ENCODE results near the gene ABO. TPM values are rescaled to one million over a fixed set of nuclear protein-coding genes. Genes with fewer than 3 reads are reported as not detected.
"Not testable (repeated sequence)": the region's sequence is repeated elsewhere in the genome, so short reads cannot be mapped to it uniquely, and the experiment has no call there.

ABO gene
- total and polyA plus RNA-seq, 10 of the 15 experiments (the other 5 are each of a cell fraction or from before 2014, with no cell fraction given) = 0.10 TPM; not detected in 9

- SMC1A ChIA-PET (ENCODE audit: uncharacterized antibody, unreplicated experiment); H3K4me2 ChIP-seq (ENCODE audit: control insufficient read depth, insufficient read depth); FAIRE-seq; H3K36me3 ChIP-seq (ENCODE audit: control insufficient read depth in 2 of 2, insufficient read depth in 2 of 2, low read length in 1 of 2); H3K79me2 ChIP-seq (ENCODE audit: control insufficient read depth, insufficient read depth, low read length); in situ Hi-C loops (cut with MboI); H3K9ac ChIP-seq (ENCODE audit: control insufficient read depth, insufficient read depth, low read length); CTCF ChIA-PET; ATAC-seq; H3K9me3 ChIP-seq (replicated peaks; ENCODE audit: control insufficient read depth, insufficient read depth, low read length); H2AFZ ChIP-seq (ENCODE audit: control insufficient read depth, low read depth, low read length); DNase-seq (ENCODE audit: low read depth, low spot score); H4K20me1 ChIP-seq (ENCODE audit: control insufficient read depth, insufficient read depth); intact Hi-C loops (cut with micrococcal nuclease; ENCODE audit: unreplicated experiment); BruUV-seq (replicated peaks); RAD21 ChIA-PET (ENCODE audit: unreplicated experiment); H3K27me3 ChIP-seq (replicated peaks in 1 of 2; ENCODE audit: control insufficient read depth in 2 of 2, insufficient read depth in 2 of 2, low read length in 1 of 2); H3K27ac ChIP-seq (ENCODE audit: control insufficient read depth, insufficient read depth); H3K4me3 ChIP-seq; H3K4me1 ChIP-seq (ENCODE audit: control insufficient read depth, insufficient read depth, low read length): not testable (repeated sequence)
- POLR2A ChIA-PET = interaction anchor here (0.6 kb wide), 1 partner anchor 242 kb away, joined by 5 read pairs; the partner anchor contains the start of gene CACFD1
- 30% methylated on average over 12 of the region's 12 CpGs for WGBS (ENCODE audit: insufficient coverage, insufficient replicate concordance, low lambda C conversion rate, missing lambda C conversion rate)
Observed at GRCh38 chr9:133217333-133217988, 57.5 kb downstream of the ABO start.

GRCh38 chr9:133214276-133214675 lies 60.7 kb downstream of the ABO start:
- H3K4me2 ChIP-seq (ENCODE audit: control insufficient read depth, insufficient read depth); BruUV-seq (replicated peaks); SMC1A ChIA-PET (ENCODE audit: uncharacterized antibody, unreplicated experiment); H3K4me3 ChIP-seq; DNase-seq (ENCODE audit: low read depth, low spot score); FAIRE-seq; RAD21 ChIA-PET (ENCODE audit: unreplicated experiment); H3K4me1 ChIP-seq (ENCODE audit: control insufficient read depth, insufficient read depth, low read length); in situ Hi-C loops (cut with MboI); POLR2A ChIA-PET; H3K27me3 ChIP-seq (replicated peaks in 1 of 2; ENCODE audit: control insufficient read depth in 2 of 2, insufficient read depth in 2 of 2, low read length in 1 of 2); H3K27ac ChIP-seq (ENCODE audit: control insufficient read depth, insufficient read depth); H3K79me2 ChIP-seq (ENCODE audit: control insufficient read depth, insufficient read depth, low read length); H3K9me3 ChIP-seq (replicated peaks; ENCODE audit: control insufficient read depth, insufficient read depth, low read length); H3K36me3 ChIP-seq (ENCODE audit: control insufficient read depth in 2 of 2, insufficient read depth in 2 of 2, low read length in 1 of 2); ATAC-seq; H2AFZ ChIP-seq (ENCODE audit: control insufficient read depth, low read depth, low read length); H4K20me1 ChIP-seq (ENCODE audit: control insufficient read depth, insufficient read depth); H3K9ac ChIP-seq (ENCODE audit: control insufficient read depth, insufficient read depth, low read length); intact Hi-C loops (cut with micrococcal nuclease; ENCODE audit: unreplicated experiment): not testable (repeated sequence)
- WGBS (ENCODE audit: insufficient coverage, insufficient replicate concordance, low lambda C conversion rate, missing lambda C conversion rate) = 25% methylated on average over 4 of the region's 4 CpGs
- CTCF ChIA-PET = interaction anchor here (0.9 kb wide), 1 partner anchor 28 kb away, joined by 3 read pairs; no protein-coding TSS in a partner anchor

Data from GM12878 (cell line).